Endodermal cell (in vitro differentiated cells): ENCODE results near the gene MCFD2. TPM values are rescaled to one million over a fixed set of nuclear protein-coding genes. Genes with fewer than 3 reads are reported as not detected.

ENCODE experiments used
- DNase-seq: peaks from one replicate; pipeline ENCODE4 v3.0.0-alpha.2; 2017
- H3K27ac ChIP-seq: 2 replicates; pipeline ENCODE4 v1.5.1; 2013; ENCODE audit warnings: mild to moderate bottlenecking, low read depth, low read length, moderate library complexity
- H3K27me3 ChIP-seq: 2 replicates; pipeline ENCODE4 v1.6.1; 2013; ENCODE audit warnings: mild to moderate bottlenecking, low read length, moderate library complexity; ENCODE audit not compliant: insufficient read depth, control insufficient read depth, poor library complexity, severe bottlenecking
- H3K36me3 ChIP-seq: 2 replicates; pipeline ENCODE4 v1.7.0; 2013; ENCODE audit warnings: mild to moderate bottlenecking, low read length, moderate library complexity; ENCODE audit not compliant: control insufficient read depth, insufficient read depth
- H3K4me1 ChIP-seq: one replicate; pipeline ENCODE4 v1.7.0; 2013; ENCODE audit warnings: low read length; ENCODE audit not compliant: control insufficient read depth, insufficient read depth
- H3K4me3 ChIP-seq: 2 replicates; pipeline ENCODE4 v1.5.1; 2013; ENCODE audit warnings: mild to moderate bottlenecking, low read length, moderate library complexity
- H3K9ac ChIP-seq: 2 replicates; pipeline ENCODE4 v1.6.1; 2013; ENCODE audit warnings: mild to moderate bottlenecking, low read length, moderate library complexity; ENCODE audit not compliant: poor library complexity, severe bottlenecking; ENCODE audit errors: extremely low read depth
- H3K9me3 ChIP-seq: 2 replicates; pipeline ENCODE4 v1.6.1; 2013; ENCODE audit warnings: mild to moderate bottlenecking, low read length, moderate library complexity; ENCODE audit not compliant: control insufficient read depth
- H3K27ac Mint-ChIP-seq: 2 replicates; pipeline ENCODE4 v1.8.0; 2020; ENCODE audit warnings: mixed read lengths
- H3K27me3 Mint-ChIP-seq: 2 replicates; pipeline ENCODE4 v1.8.0; 2021; ENCODE audit warnings: mild to moderate bottlenecking, mixed read lengths; ENCODE audit not compliant: insufficient read depth
- H3K36me3 Mint-ChIP-seq: 2 replicates; pipeline ENCODE4 v1.8.0; 2020; ENCODE audit warnings: low read depth, mixed read lengths
- H3K4me1 Mint-ChIP-seq: 2 replicates; pipeline ENCODE4 v1.8.0; 2020; ENCODE audit warnings: mixed read lengths
- H3K4me3 Mint-ChIP-seq: 2 replicates; pipeline ENCODE4 v1.8.0; 2020; ENCODE audit warnings: mild to moderate bottlenecking, moderate library complexity, mixed read lengths
- H3K9me3 Mint-ChIP-seq: 2 replicates; pipeline ENCODE4 v1.8.0; 2020; ENCODE audit warnings: mild to moderate bottlenecking, mixed read lengths
- WGBS, 2 experiments: methylation state at CpG; one replicate each; pipeline versions ENCODE4 v1.1.5 to v1.1.7; 2013; ENCODE audit warnings: missing lambda C conversion rate in 2 of 2, mixed read lengths in 1 of 2; ENCODE audit not compliant: insufficient coverage in 1 of 2, insufficient read length in 1 of 2; 5-methylcytosine and 5-hydroxymethylcytosine counted together
- total RNA-seq, 2 donors: library from RNA; stranded (reverse); fragmentation: NEBNext Ultra II Directional in 1 of 2; extraction: Animal tissue kit (Norgen Biotek cat#: 25700) in 1 of 2; gene quantifications; 2 replicates in 1 of 2; 3 replicates in 1 of 2; pipeline ENCODE4 v1.2.1, GENCODE V29; 2021
- TF ChIP-seq, protein P1 (sequence below): fragments of 200-600 bp; sonication (generic); conservative IDR thresholded peaks from 2 replicates; pipeline ENCODE4 v1.5.0; 2021; ENCODE audit warnings: antibody characterized with exemption, mild to moderate bottlenecking

The MCFD2 gene
- total RNA-seq, 2 donors from 2014 or later = 82.4 to 82.9 TPM

DNA sequence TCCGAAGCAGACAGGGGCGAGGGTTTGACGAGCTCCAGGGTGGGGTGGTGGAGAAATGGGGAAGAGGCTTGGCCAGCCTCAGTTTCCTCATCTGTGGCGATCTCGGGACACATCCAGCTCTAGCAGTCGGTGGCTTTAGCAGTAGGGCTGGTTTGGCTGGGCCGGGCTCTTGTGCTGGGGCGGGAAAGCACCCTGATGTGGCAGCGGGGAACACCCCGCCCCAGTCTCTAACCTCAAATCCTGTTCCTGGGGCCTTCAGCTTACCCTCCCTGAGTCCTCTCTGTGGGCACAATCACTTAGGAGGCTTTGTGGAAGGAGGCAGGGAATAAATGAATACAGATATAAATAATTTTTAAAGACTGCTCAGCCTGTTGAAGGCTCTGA lies 26.5 kb upstream of the MCFD2 start:
- Histone ChIP-seq H3K27ac (no peak overlapping the region), H3K9ac (peak overlapping the region; percentile 62), H3K4me1 (peaks cover 15% of the 10 kb centered on the region), H3K27me3 (peaks cover 20% of the 10 kb centered on the region), H3K36me3 (no peaks in the 10 kb centered on the region), H3K9me3 (no peaks in the 10 kb centered on the region), H3K4me3 (peak overlapping the region; percentile 97)
- H3K4me1 Mint-ChIP-seq = peaks cover 20% of the 10 kb centered on the region
- peak overlapping the region; percentile 75 for H3K4me3 Mint-ChIP-seq
- peaks cover 28% of the 10 kb centered on the region for H3K27me3 Mint-ChIP-seq
- peaks cover 3% of the 10 kb centered on the region for H3K36me3 Mint-ChIP-seq
- no peak for DNase-seq
- WGBS, 2 experiments = 10% methylated on average over 10 of the region's 10 CpGs; no CpG with 5 or more reads in 1 of the 2 experiments
- peak overlapping the region; percentile 87 for H3K27ac Mint-ChIP-seq
- TF ChIP-seq, protein P1, sequence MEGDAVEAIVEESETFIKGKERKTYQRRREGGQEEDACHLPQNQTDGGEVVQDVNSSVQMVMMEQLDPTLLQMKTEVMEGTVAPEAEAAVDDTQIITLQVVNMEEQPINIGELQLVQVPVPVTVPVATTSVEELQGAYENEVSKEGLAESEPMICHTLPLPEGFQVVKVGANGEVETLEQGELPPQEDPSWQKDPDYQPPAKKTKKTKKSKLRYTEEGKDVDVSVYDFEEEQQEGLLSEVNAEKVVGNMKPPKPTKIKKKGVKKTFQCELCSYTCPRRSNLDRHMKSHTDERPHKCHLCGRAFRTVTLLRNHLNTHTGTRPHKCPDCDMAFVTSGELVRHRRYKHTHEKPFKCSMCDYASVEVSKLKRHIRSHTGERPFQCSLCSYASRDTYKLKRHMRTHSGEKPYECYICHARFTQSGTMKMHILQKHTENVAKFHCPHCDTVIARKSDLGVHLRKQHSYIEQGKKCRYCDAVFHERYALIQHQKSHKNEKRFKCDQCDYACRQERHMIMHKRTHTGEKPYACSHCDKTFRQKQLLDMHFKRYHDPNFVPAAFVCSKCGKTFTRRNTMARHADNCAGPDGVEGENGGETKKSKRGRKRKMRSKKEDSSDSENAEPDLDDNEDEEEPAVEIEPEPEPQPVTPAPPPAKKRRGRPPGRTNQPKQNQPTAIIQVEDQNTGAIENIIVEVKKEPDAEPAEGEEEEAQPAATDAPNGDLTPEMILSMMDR = no peak
- H3K9me3 Mint-ChIP-seq = no peaks in the 10 kb centered on the region

DNA sequence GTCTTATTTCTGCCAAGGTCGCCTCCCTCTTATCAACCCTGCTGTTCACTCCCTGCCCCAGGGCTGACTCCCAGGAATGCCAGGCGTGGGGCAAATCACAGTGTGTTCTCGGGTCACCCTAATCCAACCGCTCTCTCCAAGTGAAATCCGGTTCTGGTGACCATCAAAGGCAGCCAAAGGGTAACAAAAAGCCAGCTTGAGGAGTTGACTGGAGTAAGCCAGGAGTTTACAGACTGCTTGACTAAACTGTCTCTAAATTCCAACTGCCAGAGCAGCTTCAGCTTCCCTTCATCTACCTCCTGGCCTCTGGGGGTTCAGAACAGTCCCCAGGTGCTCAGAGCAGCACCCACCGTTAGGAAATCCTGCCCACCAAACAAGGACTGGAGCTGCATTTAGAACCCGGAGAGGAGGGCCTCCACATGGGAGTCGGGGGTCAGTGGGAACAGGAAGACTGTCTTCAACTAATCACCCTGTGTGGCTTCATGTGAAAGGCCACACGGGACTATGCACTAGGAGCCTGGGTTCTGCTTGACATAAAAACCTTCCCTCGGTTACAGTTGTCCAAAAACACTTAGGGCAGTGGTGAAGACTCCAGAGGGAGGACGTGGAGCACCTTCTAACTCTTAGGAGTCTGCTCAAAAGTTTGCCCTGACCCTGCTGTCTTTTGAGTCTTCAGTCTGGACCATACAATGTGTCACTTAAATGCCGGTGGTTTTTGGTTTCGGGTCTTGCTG lies 24.2 kb upstream of the MCFD2 start:
- Mint-ChIP-seq H3K4me3 (peak overlapping the region; percentile 57), H3K27ac (peak overlapping the region; percentile 45)
- TF ChIP-seq, protein P1 = no peak

DNA sequence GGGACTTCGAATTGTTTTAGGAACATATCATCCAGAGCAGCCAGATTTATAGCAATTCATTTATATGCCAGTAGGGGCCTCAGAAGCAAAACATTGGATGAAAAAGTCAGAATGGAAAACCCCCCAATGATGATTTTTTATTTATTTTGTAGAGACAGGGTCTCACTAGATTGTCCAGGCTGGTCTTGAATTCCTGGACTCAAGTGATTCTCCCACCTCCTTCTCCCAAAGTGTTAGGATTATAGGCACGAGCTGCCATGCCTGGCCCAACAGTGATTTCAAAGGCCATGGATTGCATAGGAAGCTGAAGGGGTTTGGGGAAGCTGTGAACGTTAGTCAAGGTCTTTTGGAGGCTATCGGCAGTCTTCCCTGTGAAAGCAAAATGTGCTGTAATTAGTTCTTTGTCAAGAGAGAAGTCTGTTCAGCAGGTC lies 21.9 kb upstream of the MCFD2 start:
- Histone ChIP-seq H3K9ac (no peak overlapping the region), H3K9me3 (no peaks in the 10 kb centered on the region), H3K4me3 (no peak overlapping the region), H3K27ac (no peak overlapping the region), H3K27me3 (peaks cover 4% of the 10 kb centered on the region), H3K36me3 (no peaks in the 10 kb centered on the region), H3K4me1 (peaks cover 10% of the 10 kb centered on the region)
- Mint-ChIP-seq H3K27ac (no peak overlapping the region), H3K9me3 (no peaks in the 10 kb centered on the region), H3K4me1 (peaks cover 12% of the 10 kb centered on the region), H3K27me3 (peaks cover 14% of the 10 kb centered on the region), H3K36me3 (no peaks in the 10 kb centered on the region), H3K4me3 (no peak overlapping the region)
- 83 to 91% methylated on average over 4 of the region's 4 CpGs for WGBS, 2 experiments
- TF ChIP-seq, protein P1 = peak; percentile 60
- DNase-seq = no peak

More for the DNA sequence above, 24.2 kb upstream of the MCFD2 start:
- Mint-ChIP-seq H3K9me3 (no peaks in the 10 kb centered on the region), H3K36me3 (no peaks in the 10 kb centered on the region), H3K4me1 (peaks cover 12% of the 10 kb centered on the region), H3K27me3 (peaks cover 26% of the 10 kb centered on the region)
- Histone ChIP-seq H3K4me1 (peaks cover 11% of the 10 kb centered on the region), H3K4me3 (no peak overlapping the region), H3K27ac (no peak overlapping the region), H3K36me3 (no peaks in the 10 kb centered on the region), H3K9me3 (no peaks in the 10 kb centered on the region), H3K27me3 (peaks cover 20% of the 10 kb centered on the region), H3K9ac (no peak overlapping the region)
- WGBS, 2 experiments = 80 to 83% methylated on average over 11 to 13 of the region's 13 CpGs
- DNase-seq = no peak
